ENCODE data around the gene CCDC122.

DNA sequence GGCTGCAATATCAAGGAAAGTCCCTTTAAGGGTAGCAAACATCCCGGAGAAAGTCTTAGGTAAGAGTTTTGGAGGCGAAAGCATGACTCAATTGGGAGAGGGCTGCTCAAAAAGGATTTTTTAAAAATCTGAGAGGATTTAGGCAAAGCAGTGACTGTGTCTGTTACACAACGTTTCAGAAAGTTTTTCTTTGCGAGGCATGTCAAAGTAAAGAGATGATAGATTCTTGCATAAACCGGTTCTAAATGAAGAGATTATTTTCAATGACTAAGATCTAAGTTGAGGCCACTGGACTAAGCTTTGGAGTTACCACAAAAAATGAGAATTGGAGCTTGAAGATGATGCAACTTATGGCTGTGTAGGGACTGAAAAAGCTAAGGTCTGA is 49.1 kb downstream of the CCDC122 start:
- TF ChIP-seq, protein P1, sequence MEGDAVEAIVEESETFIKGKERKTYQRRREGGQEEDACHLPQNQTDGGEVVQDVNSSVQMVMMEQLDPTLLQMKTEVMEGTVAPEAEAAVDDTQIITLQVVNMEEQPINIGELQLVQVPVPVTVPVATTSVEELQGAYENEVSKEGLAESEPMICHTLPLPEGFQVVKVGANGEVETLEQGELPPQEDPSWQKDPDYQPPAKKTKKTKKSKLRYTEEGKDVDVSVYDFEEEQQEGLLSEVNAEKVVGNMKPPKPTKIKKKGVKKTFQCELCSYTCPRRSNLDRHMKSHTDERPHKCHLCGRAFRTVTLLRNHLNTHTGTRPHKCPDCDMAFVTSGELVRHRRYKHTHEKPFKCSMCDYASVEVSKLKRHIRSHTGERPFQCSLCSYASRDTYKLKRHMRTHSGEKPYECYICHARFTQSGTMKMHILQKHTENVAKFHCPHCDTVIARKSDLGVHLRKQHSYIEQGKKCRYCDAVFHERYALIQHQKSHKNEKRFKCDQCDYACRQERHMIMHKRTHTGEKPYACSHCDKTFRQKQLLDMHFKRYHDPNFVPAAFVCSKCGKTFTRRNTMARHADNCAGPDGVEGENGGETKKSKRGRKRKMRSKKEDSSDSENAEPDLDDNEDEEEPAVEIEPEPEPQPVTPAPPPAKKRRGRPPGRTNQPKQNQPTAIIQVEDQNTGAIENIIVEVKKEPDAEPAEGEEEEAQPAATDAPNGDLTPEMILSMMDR (IDR thresholded peaks at IDR 0.05): no peak
- TF ChIP-seq POLR2A (IDR thresholded peaks at IDR 0.05) (no peak), EP300 (IDR thresholded peaks at IDR 0.05; ENCODE audit: low read depth) (no peak), POLR2AphosphoS5 (IDR thresholded peaks at IDR 0.05) (no peak)
